LNCaP clone FGC (cell line): ENCODE results near the gene ADGRG4.
"Not testable (repeated sequence)": the region's sequence is repeated elsewhere in the genome, so short reads cannot be mapped to it uniquely, and the experiment has no call there.

Source experiments
- DNase-seq: peaks from one replicate; pipeline ENCODE4 v3.0.0-alpha.2; 2011; ENCODE audit warnings: low read depth
- H3K4me3 ChIP-seq: 2 replicates; pipeline ENCODE4 v1.5.1; 2011; ENCODE audit warnings: mild to moderate bottlenecking, low read depth, low read length, control low read depth
- CTCF ChIP-seq: IDR thresholded peaks from 2 replicates; pipeline ENCODE4 v1.5.1; 2012; ENCODE audit warnings: mild to moderate bottlenecking; ENCODE audit not compliant: control insufficient read depth, insufficient read depth; ENCODE audit errors: extremely low read depth

ADGRG4 gene

GRCh38 chrX:136425996-136426395, 125.2 kb downstream of the ADGRG4 start:
- TF ChIP-seq CTCF = no peak
- H3K4me3 ChIP-seq = no peak overlapping the region
- DNase-seq = no peak

- DNase-seq = no peak
- no peak overlapping the region for H3K4me3 ChIP-seq
- no peak for TF ChIP-seq CTCF
These were observed 130.9 kb downstream of the ADGRG4 start for GRCh38 chrX:136431625-136432024.

- no peak for DNase-seq
- H3K4me3 ChIP-seq = no peak overlapping the region
- no peak for TF ChIP-seq CTCF
These were observed 137.0 kb downstream of the ADGRG4 start for GRCh38 chrX:136437774-136438173.

GRCh38 chrX:136438192-136438591, 137.4 kb downstream of the ADGRG4 start:
- no peak overlapping the region for H3K4me3 ChIP-seq
- TF ChIP-seq CTCF = no peak
- no peak for DNase-seq

GRCh38 chrX:136445674-136446073, 144.9 kb downstream of the ADGRG4 start:
- H3K4me3 ChIP-seq, DNase-seq: not testable (repeated sequence)

GRCh38 chrX:136446208-136446607, 145.4 kb downstream of the ADGRG4 start:
- H3K4me3 ChIP-seq = no peak overlapping the region
- no peak for DNase-seq
- no peak for TF ChIP-seq CTCF

GRCh38 chrX:136447308-136447707, 146.5 kb downstream of the ADGRG4 start:
- no peak for TF ChIP-seq CTCF
- no peak for DNase-seq
- H3K4me3 ChIP-seq = no peak overlapping the region

- TF ChIP-seq CTCF = no peak
- no peak for DNase-seq
- H3K4me3 ChIP-seq = no peak overlapping the region
These were observed 147.2 kb downstream of the ADGRG4 start for GRCh38 chrX:136447968-136448367.
